Measurements from ENCODE around the gene CAMK2D.
"Not testable (repeated sequence)": the region's sequence is repeated elsewhere in the genome, so short reads cannot be mapped to it uniquely, and the experiment has no call there.

Gene CAMK2D

DNA sequence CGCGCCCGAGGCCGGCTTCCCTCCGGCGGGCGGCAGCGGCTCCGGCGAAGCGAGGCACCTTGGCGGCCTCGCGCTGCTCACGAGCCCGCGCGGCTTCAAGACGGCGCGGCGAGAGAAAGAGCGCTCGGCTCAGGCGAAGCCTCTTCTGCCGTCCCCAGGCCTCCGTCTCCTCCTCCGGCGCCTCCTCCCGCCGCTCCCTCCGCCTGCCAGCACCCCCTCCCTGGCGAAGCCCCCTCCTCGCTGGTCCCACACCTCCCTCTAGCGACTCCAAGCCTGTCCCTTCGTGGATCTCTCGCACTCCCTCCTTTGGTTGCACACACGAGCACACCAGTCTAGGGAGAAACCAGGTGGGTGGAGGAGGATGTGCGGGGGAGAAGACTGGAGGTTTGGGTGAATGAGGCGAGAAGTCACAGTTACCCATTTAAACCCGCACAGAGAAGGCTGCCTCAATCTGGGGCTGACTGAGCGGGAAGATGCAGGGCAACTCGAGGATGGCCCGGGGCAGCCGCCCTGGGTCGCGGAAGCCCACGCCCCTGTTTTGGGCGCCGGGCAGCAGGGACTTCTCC is at the start of gene CAMK2D:
Gene CAMK2D (minus strand): TSS at position 119 of the 566 bp plus-strand sequence. CDS start 670 bp downstream, outside the sequence.
- peak; percentile 41 for DNase-seq

GRCh38 chr4:113810906-113811305 is 49.4 kb upstream of the CAMK2D start:
- no peak for DNase-seq

DNA sequence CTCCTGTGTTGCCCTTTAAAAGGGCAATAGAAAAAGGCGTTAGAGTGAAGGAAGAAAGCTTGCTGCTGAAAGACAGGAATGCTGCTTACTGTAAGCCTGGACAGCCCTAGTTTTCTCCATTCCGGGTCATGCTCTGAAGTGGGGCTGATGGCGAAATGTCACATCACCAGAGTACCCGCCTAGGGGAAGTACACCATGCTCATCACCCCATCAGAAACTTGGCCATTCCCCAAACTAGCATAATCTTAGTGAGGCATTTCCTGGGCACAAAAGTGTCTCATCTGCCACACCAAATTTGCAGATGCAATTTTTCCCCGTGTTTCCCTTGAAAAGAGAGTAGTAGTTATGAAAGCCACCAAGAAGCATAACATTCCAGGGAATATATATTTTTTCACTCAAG is 47.8 kb upstream of the CAMK2D start:
- DNase-seq, result no peak

GRCh38 chr4:113806850-113807249 is 45.3 kb upstream of the CAMK2D start:
- no peak for DNase-seq

DNA sequence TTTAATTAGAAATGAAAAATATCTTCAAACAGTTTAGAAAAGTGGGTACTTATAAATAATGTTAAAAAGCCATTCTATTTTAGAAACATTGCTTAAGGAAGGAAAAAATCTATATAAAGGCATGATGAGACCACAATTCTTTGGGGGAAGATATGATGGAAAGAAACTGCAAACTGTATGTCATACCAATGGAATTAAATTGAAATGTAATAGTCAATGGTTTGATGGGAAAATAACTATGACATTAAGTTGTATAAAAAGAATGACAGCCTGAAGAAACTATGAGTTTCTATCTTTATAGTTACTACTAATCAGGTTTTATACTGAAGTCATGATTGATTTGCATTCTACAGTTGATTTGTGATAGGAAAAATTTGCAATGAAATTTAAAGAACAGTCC is 40.3 kb upstream of the CAMK2D start:
- DNase-seq, result no peak

GRCh38 chr4:113796381-113796780 is 34.8 kb upstream of the CAMK2D start:
- not testable (repeated sequence) for DNase-seq

DNA sequence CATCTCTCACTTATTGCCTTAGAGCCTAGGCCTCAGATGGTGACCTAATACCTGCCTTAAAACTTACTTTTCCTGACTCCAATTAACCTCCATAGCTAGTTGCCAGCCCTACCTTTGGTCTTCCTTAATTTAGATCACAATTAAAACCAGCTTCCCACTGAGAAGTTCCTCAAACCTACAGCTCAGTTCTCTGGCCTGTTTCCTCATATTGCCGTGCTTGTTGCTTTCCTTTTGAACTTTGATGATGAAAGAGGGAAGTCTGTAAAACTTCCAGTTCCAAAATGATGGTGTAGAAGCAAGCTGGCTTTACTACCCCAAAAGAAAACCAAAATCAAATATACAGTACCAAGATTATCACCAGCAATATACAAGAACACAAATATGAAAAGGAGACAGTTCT is 28.9 kb upstream of the CAMK2D start:
- no peak for DNase-seq

DNA sequence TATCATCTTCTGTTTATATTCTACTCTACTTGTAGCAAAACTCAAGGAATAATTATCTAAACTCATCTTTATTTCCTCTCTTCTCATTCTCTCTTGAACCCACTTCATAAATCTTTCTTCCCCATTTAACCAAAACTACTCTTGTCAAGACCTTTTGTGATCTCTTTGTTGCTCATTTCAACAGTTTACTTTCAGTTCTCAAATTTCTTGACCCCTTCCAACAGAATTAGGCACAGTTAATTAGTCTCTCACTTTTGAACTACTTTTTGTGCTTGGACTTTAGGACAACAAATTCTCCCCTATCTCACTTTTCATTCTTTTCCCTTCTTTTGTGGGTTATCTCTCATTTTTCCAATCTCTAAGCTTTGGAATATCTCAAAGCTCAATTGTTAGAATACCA is 27.4 kb upstream of the CAMK2D start:
- DNase-seq, result no peak

DNA sequence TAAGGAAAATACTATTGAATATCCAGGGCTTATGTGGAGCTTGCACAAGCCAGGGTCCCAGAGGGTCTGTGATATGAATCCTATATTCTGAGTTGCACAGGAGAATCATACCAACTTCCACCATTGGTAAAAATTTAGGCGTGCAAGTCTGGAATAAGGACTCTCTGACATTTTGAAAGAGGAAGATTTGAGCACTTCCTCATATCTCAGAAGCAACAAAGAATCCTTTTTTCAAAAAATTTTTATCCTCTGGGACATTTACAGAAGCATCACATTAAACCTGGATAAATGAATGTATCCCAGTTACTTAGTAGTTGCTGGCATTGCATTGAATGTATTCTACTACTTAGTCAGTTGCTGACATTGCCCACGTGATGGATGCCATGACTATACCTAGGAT is 24.2 kb upstream of the CAMK2D start:
- DNase-seq, result no peak

GRCh38 chr4:113784497-113785250 is 23.1 kb upstream of the CAMK2D start:
- DNase-seq, result no peak

GRCh38 chr4:113783701-113784100 is 22.2 kb upstream of the CAMK2D start:
- DNase-seq, result no peak

DNA sequence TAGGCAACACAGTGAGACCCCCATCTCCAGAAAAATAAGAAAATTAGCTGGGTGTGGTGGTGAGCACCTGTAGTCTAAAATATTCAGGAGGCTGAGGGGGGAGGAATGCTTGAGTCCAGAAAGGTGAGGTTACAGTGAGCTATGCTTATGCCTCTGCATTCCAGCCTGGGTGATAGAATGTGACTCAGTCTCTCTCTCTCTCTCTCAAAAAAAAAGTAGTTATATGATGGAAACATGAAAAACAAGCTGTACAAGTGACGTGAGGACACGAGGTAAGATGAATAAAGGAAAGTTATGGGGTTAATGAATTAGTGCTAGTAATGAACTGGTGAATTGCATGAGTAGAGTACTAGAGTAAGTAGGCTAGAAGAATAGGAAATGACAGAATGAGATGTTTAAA is 21.8 kb upstream of the CAMK2D start:
- no peak for DNase-seq

GRCh38 chr4:113781439-113782040 is 20.0 kb upstream of the CAMK2D start:
- no peak for DNase-seq

GRCh38 chr4:113776679-113777078 is 15.1 kb upstream of the CAMK2D start:
- no peak for DNase-seq

DNA sequence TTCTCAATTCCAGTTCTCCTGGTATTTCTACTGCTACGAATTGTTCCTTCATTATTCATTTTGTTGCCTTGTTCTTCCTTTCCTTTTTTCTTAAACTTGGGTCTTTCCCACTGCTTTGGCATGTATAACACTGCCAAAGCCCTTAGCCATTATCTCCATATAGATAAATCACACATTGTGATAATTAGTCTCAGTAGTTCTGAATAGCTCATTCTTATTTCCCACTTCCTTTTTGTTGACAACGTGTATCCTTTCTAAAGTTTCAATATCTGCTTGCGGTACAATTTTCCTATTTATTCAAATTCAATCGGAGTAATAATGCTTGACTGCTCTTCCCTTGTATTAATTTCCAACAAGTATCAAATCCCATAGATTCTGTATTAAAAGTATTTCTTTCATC is 14.5 kb upstream of the CAMK2D start:
- DNase-seq, result no peak

- no peak for DNase-seq
Observed at GRCh38 chr4:113773756-113774155, 12.2 kb upstream of the CAMK2D start.

DNA sequence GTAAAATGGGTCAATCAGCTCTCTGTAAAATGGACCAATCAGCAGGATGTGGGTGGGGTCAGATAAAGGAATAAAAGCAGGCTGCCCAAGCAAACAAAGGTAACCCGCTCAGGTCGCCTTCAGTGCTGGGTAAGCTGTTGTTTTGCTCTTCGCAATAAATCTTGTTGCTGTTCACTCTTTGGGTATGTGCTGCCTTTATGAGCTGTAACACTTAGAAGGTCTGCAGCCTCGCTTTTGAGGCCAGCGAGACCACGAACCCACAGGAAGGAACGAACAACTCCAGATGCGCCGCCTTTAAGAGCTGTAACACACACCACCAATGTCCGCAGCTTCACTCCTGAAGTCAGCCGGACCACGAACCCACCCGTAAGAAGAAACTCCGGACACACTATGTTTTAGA is 11.5 kb upstream of the CAMK2D start:
- DNase-seq, result no peak

DNA sequence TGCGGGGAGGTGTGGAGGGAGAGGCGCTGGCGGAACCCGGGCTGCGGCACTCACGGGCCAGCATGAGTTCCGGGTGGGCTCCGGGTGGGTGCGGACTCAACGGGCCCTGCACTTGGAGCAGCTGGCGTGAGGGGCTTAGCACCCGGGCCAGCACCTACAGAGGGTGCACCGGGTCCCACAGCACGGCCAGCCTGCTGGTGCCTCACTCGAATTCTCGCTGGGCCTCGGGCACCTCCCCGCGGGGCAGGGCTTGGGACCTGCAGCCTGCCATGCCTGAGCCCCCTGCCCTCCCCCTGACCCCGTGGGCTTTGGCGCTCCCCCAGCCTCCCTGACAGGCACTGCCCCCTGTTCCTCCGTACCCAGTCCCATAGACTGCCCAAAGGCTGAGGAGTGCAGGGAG is 10.8 kb upstream of the CAMK2D start:
- no peak for DNase-seq

- DNase-seq, result no peak
Observed at GRCh38 chr4:113769744-113770143, 8.2 kb upstream of the CAMK2D start.

- no peak for DNase-seq
Observed at GRCh38 chr4:113768952-113769351, 7.4 kb upstream of the CAMK2D start.

DNA sequence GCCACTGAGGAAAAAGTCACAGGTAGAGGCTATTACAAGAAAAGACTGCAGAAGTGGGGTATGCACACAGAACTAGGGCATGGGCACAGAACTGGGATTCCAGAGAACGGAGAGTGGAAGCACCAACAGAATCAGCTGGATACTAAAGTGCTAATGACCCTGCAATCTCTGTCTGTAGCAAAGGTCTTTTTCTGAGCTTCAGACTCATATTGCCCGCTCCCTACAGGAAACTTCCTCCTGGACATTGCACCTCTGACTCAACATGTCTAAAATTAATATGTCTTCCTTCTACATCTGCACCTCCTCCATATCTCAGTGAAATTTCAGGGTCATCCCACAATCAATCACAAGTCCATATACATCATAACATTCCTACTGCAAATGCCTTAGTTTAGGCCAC is 5.3 kb upstream of the CAMK2D start:
- DNase-seq, result no peak

GRCh38 chr4:113764720-113765264 is 3.3 kb upstream of the CAMK2D start:
- DNase-seq, result no peak

DNA sequence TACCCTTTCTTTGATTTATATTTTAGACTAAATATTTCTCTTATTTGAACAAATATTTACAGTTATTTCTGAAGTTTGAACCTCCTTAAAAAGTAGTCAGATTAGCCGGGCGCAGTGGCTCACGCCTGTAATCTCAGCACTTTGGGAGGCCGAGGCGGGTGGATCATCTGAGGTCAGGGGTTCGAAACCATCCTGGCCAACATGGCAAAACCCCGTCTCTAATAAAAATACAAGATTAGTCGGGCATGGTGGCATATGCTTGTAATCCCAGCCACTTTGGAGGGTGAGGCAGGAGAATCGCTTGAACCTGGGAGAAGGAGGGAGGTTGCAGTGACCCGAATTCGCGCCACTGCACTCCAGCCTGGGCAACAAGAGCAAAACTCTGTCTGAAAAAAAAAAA is 2.4 kb upstream of the CAMK2D start:
- not testable (repeated sequence) for DNase-seq

DNA sequence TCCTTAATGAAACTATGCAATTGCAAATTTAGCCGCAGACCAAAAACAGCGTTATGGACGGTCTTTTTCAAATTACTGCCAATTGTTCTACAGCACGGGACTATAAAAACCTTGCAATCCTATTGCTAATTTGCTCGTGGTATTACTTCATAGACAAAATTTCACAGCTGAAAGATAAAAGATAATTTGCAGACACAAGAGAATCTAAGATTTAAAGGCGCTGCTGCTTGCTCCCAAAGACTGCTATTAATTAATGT is 1.4 kb upstream of the CAMK2D start:
- DNase-seq, result no peak
